BE2C (cell line): ENCODE results near the gene NPR1.
A peak's percentile ranks its signal among the peaks of the same experiment; 100 is the strongest.

Source experiments
- DNase-seq: peaks from one replicate; pipeline ENCODE4 v3.0.0-alpha.2; 2020
- H3K27me3 ChIP-seq: fragments of 250-450 bp; sonication (Bioruptor Pico); 2 replicates; pipeline ENCODE4 v1.5.1; 2020; ENCODE audit warnings: mild to moderate bottlenecking
- H3K36me3 ChIP-seq: fragments of 250-450 bp; sonication (Bioruptor Pico); 2 replicates; pipeline ENCODE4 v1.5.1; 2020; ENCODE audit warnings: mild to moderate bottlenecking
- H3K4me1 ChIP-seq: fragments of 250-450 bp; sonication (Bioruptor Pico); 2 replicates; pipeline ENCODE4 v1.5.1; 2020
- H3K4me3 ChIP-seq: 2 replicates; pipeline ENCODE4 v1.5.1; 2011; ENCODE audit warnings: low read depth, low read length
- H3K9me3 ChIP-seq: fragments of 250-450 bp; sonication (Bioruptor Pico); 2 replicates; pipeline ENCODE4 v1.5.1; 2020
- CTCF ChIP-seq: IDR thresholded peaks from 2 replicates; pipeline ENCODE4 v1.5.1; 2012; ENCODE audit warnings: mild to moderate bottlenecking, low read depth, low read length

NPR1 gene

GRCh38 chr1:153688276-153688675 lies 9.8 kb downstream of the NPR1 start:
- Histone ChIP-seq H3K36me3 (no peaks in the 10 kb centered on the region), H3K27me3 (no peaks in the 10 kb centered on the region), H3K4me3 (no peak overlapping the region), H3K4me1 (0 out of 2 replicates have a peak, but pooled peaks cover 2% of the 10 kb centered on the region), H3K9me3 (no peaks in the 10 kb centered on the region)
- DNase-seq: no peak
- no peak for TF ChIP-seq CTCF

GRCh38 chr1:153688736-153689328 lies 10.3 kb downstream of the NPR1 start:
- Histone ChIP-seq H3K27me3 (no peaks in the 10 kb centered on the region), H3K4me1 (0 out of 2 replicates have a peak, but pooled peaks cover 2% of the 10 kb centered on the region), H3K36me3 (no peaks in the 10 kb centered on the region), H3K9me3 (no peaks in the 10 kb centered on the region), H3K4me3 (no peak overlapping the region)
- no peak for TF ChIP-seq CTCF
- DNase-seq: no peak

GRCh38 chr1:153693466-153693865 lies 15.0 kb downstream of the NPR1 start:
- no peak for DNase-seq
- H3K4me1 ChIP-seq: peaks cover 19% of the 10 kb centered on the region
- H3K4me3 ChIP-seq: no peak overlapping the region
- TF ChIP-seq CTCF: no peak
- H3K27me3 ChIP-seq: no peaks in the 10 kb centered on the region
- no peaks in the 10 kb centered on the region for H3K9me3 ChIP-seq
- no peaks in the 10 kb centered on the region for H3K36me3 ChIP-seq

GRCh38 chr1:153696741-153697140 lies 18.3 kb downstream of the NPR1 start:
- Histone ChIP-seq H3K9me3 (no peaks in the 10 kb centered on the region), H3K27me3 (no peaks in the 10 kb centered on the region), H3K36me3 (no peaks in the 10 kb centered on the region), H3K4me3 (no peak overlapping the region), H3K4me1 (peaks cover 29% of the 10 kb centered on the region)
- DNase-seq: no peak
- no peak for TF ChIP-seq CTCF

- Histone ChIP-seq H3K4me1 (peaks cover 29% of the 10 kb centered on the region), H3K4me3 (no peak overlapping the region; the same call in 1 of the 2 replicates), H3K9me3 (no peaks in the 10 kb centered on the region), H3K27me3 (no peaks in the 10 kb centered on the region), H3K36me3 (no peaks in the 10 kb centered on the region)
- peak; percentile 76 for DNase-seq
- no peak for TF ChIP-seq CTCF
These were observed 18.9 kb downstream of the NPR1 start for GRCh38 chr1:153697191-153698019.
